ENCODE measurements around the gene ZNF69. TPM values are rescaled to one million over a fixed set of nuclear protein-coding genes. Genes with fewer than 3 reads are reported as not detected.

ZNF69 gene
- total RNA-seq, 1 experiment from 2014 or later, result 4.4 TPM

GRCh38 chr19:11868188-11868587 lies 19.4 kb upstream of the ZNF69 start:
- Histone ChIP-seq H3K36me3 (ENCODE audit: low read depth) (no peaks in the 10 kb centered on the region), H4K20me1 (ENCODE audit: insufficient read depth) (no peaks in the 10 kb centered on the region), H2AFZ (no peak overlapping the region), H3K4me2 (no peak overlapping the region), H3K27me3 (ENCODE audit: insufficient read depth, low read depth) (peaks cover 25% of the 10 kb centered on the region), H3K9me3 (ENCODE audit: insufficient read depth, low read depth) (no peaks in the 10 kb centered on the region; the same call in none of the 2 replicates), H3K9me2 (ENCODE audit: insufficient read depth) (no peaks in the 10 kb centered on the region), H3F3A (ENCODE audit: insufficient read depth, low read depth) (no peaks in the 10 kb centered on the region), H3K27ac (no peak overlapping the region), H3K79me2 (ENCODE audit: low read depth) (no peaks in the 10 kb centered on the region), H3K4me1 (replicated peaks; ENCODE audit: insufficient read depth) (no peaks in the 10 kb centered on the region), H3K4me3 (no peak overlapping the region)
- TF ChIP-seq CTCF (conservative IDR thresholded peaks at IDR 0.05) (no peak), EZH2 (IDR thresholded peaks at IDR 0.05; ENCODE audit: low read depth) (no peak)
- BruUV-seq (replicated peaks), result no TSS peak
- intact Hi-C loops (cut with micrococcal nuclease; ENCODE audit: unreplicated experiment), result no loop called here
- POLR2A ChIA-PET (ENCODE audit: unreplicated experiment), result no interaction called here
- CTCF ChIA-PET, result no interaction called here
- no peak for DNase-seq

DNA sequence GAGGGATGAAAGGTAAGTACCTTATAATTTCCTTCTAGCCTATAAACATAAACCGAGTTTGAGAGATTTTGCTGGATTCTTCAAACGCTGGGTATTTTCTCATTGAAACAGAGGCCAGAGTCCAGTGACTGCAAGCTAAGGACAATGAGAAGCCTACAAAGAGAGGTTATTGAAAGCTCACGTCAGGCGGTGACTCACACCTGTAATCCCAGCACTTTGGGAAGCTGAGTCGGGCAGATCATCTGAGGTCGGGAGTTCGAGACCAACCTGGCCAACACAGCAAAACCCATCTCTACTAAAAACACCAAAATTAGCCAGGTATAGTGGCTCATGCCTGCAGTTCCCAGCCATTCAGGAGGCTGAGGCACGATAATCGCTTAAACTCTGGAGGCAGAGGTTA lies 15.0 kb upstream of the ZNF69 start:
- intact Hi-C loops (cut with micrococcal nuclease; ENCODE audit: unreplicated experiment), result no loop called here
- Histone ChIP-seq H3F3A (ENCODE audit: insufficient read depth, low read depth) (no peaks in the 10 kb centered on the region), H3K36me3 (ENCODE audit: low read depth) (no peaks in the 10 kb centered on the region), H3K9me3 (ENCODE audit: insufficient read depth, low read depth) (no peaks in the 10 kb centered on the region; the same call in 1 of the 2 replicates), H4K20me1 (ENCODE audit: insufficient read depth) (no peaks in the 10 kb centered on the region), H3K4me1 (replicated peaks; ENCODE audit: insufficient read depth) (no peaks in the 10 kb centered on the region), H3K9me2 (ENCODE audit: insufficient read depth) (no peaks in the 10 kb centered on the region), H3K4me2 (no peak overlapping the region), H2AFZ (no peak overlapping the region), H3K27ac (no peak overlapping the region), H3K79me2 (ENCODE audit: low read depth) (no peaks in the 10 kb centered on the region), H3K4me3 (no peak overlapping the region), H3K27me3 (ENCODE audit: insufficient read depth, low read depth) (peaks cover 22% of the 10 kb centered on the region)
- POLR2A ChIA-PET (ENCODE audit: unreplicated experiment), result no interaction called here
- TF ChIP-seq EZH2 (IDR thresholded peaks at IDR 0.05; ENCODE audit: low read depth) (no peak), CTCF (conservative IDR thresholded peaks at IDR 0.05) (no peak)
- no TSS peak for BruUV-seq (replicated peaks)
- CTCF ChIA-PET, result no interaction called here
- DNase-seq, result no peak

GRCh38 chr19:11873762-11874161 lies 13.8 kb upstream of the ZNF69 start:
- Histone ChIP-seq H3K27me3 (ENCODE audit: insufficient read depth, low read depth) (peaks cover 26% of the 10 kb centered on the region), H3K9me2 (ENCODE audit: insufficient read depth) (no peaks in the 10 kb centered on the region), H3K27ac (no peak overlapping the region), H2AFZ (no peak overlapping the region), H3F3A (ENCODE audit: insufficient read depth, low read depth) (no peaks in the 10 kb centered on the region), H3K36me3 (ENCODE audit: low read depth) (no peaks in the 10 kb centered on the region), H3K79me2 (ENCODE audit: low read depth) (no peaks in the 10 kb centered on the region), H3K4me3 (no peak overlapping the region), H4K20me1 (ENCODE audit: insufficient read depth) (no peaks in the 10 kb centered on the region), H3K9me3 (ENCODE audit: insufficient read depth, low read depth) (no peaks in the 10 kb centered on the region; the same call in 1 of the 2 replicates), H3K4me2 (no peak overlapping the region), H3K4me1 (replicated peaks; ENCODE audit: insufficient read depth) (no peaks in the 10 kb centered on the region)
- CTCF ChIA-PET, result no interaction called here
- no TSS peak for BruUV-seq (replicated peaks)
- no peak for DNase-seq
- TF ChIP-seq CTCF (conservative IDR thresholded peaks at IDR 0.05), result no peak
- no peak for TF ChIP-seq EZH2 (IDR thresholded peaks at IDR 0.05; ENCODE audit: low read depth)
- POLR2A ChIA-PET (ENCODE audit: unreplicated experiment), result no interaction called here
- intact Hi-C loops (cut with micrococcal nuclease; ENCODE audit: unreplicated experiment), result no loop called here
